ENCODE data around the gene DNAJB13.

GRCh38 chr11:73950869-73951710 is at the start of gene DNAJB13:
- TF ChIP-seq CTCF (IDR thresholded peaks at IDR 0.05; ENCODE audit: poor library complexity, severe bottlenecking) (no peak), RAD21 (conservative IDR thresholded peaks at IDR 0.05) (no peak), EP300 (conservative IDR thresholded peaks at IDR 0.05; ENCODE audit: poor library complexity, severe bottlenecking) (no peak), EZH2 (IDR thresholded peaks at IDR 0.05; ENCODE audit: borderline replicate concordance, insufficient read depth, low read length, poor library complexity, severe bottlenecking) (no peak), SMC3 (conservative IDR thresholded peaks at IDR 0.05; ENCODE audit: poor library complexity) (no peak), REST (IDR thresholded peaks at IDR 0.05; ENCODE audit: borderline replicate concordance) (no peak), POLR2AphosphoS5 (IDR thresholded peaks at IDR 0.05) (no peak), MXI1 (conservative IDR thresholded peaks at IDR 0.05; ENCODE audit: poor library complexity, severe bottlenecking) (no peak), TAF1 (IDR thresholded peaks at IDR 0.05; ENCODE audit: low read depth) (no peak)
